Fibroblast of skin of right biceps (primary cell): ENCODE data around the gene OOEP.
"Not testable (repeated sequence)": the region's sequence is repeated elsewhere in the genome, so short reads cannot be mapped to it uniquely, and the experiment has no call there.

ENCODE experiments used
- DNase-seq: peaks from one replicate; pipeline ENCODE4 v3.0.0-alpha.2; 2013

The OOEP gene

GRCh38 chr6:73369563-73369962, at the start of gene OOEP:
Gene OOEP (minus strand): TSS chr6:73369897. CDS start chr6:73369792, 105 bp downstream.
- no peak for DNase-seq

- peak; percentile 37 for DNase-seq
Measured at GRCh38 chr6:73418081-73418741, 48.5 kb upstream of the OOEP start.

- no peak for DNase-seq
Measured at GRCh38 chr6:73413102-73413501, 43.4 kb upstream of the OOEP start.

- no peak for DNase-seq
Measured at GRCh38 chr6:73409395-73409794, 39.7 kb upstream of the OOEP start.

- no peak for DNase-seq
Measured at GRCh38 chr6:73400656-73401055, 31.0 kb upstream of the OOEP start.

- DNase-seq, result no peak
Measured at GRCh38 chr6:73395875-73396274, 26.2 kb upstream of the OOEP start.

- DNase-seq, result peak; percentile 51
Measured at GRCh38 chr6:73394577-73395354, 25.1 kb upstream of the OOEP start, which contains the start of gene DDX43. Gene DDX43 (plus strand): TSS chr6:73394828. CDS start chr6:73394906, 78 bp downstream.

GRCh38 chr6:73393278-73393677, 23.6 kb upstream of the OOEP start:
- no peak for DNase-seq

GRCh38 chr6:73392188-73392587, 22.5 kb upstream of the OOEP start:
- DNase-seq, result not testable (repeated sequence)

- no peak for DNase-seq
Measured at GRCh38 chr6:73391675-73392074, 22.0 kb upstream of the OOEP start.

- DNase-seq, result no peak
Measured at GRCh38 chr6:73389854-73390253, 20.2 kb upstream of the OOEP start.

GRCh38 chr6:73388800-73389512, 19.3 kb upstream of the OOEP start:
- peak; percentile 66 for DNase-seq

- DNase-seq, result no peak
Measured at GRCh38 chr6:73388433-73388799, 18.7 kb upstream of the OOEP start.

- peak; percentile 23 for DNase-seq
Measured at GRCh38 chr6:73382462-73383113, 12.9 kb upstream of the OOEP start.

- not testable (repeated sequence) for DNase-seq
Measured at GRCh38 chr6:73381531-73381930, 11.8 kb upstream of the OOEP start.

GRCh38 chr6:73377225-73377624, 7.5 kb upstream of the OOEP start:
- no peak for DNase-seq

- DNase-seq, result no peak
Measured at GRCh38 chr6:73375216-73375615, 5.5 kb upstream of the OOEP start.

GRCh38 chr6:73372516-73372915, 2.8 kb upstream of the OOEP start:
- no peak for DNase-seq

- DNase-seq, result no peak
Measured at GRCh38 chr6:73371984-73372383, 2.3 kb upstream of the OOEP start.

- no peak for DNase-seq
Measured at GRCh38 chr6:73369157-73369556, 540 bp downstream of the OOEP start.

GRCh38 chr6:73368675-73369074, 1.0 kb downstream of the OOEP start:
- no peak for DNase-seq

- DNase-seq, result no peak
Measured at GRCh38 chr6:73367761-73368355, 1.8 kb downstream of the OOEP start.

GRCh38 chr6:73364549-73364948, 5.1 kb downstream of the OOEP start:
- DNase-seq, result no peak
